Activated CD4-positive, alpha-beta T cell treated with anti-CD3 and anti-CD28 coated beads, Interleukin-2, amount 50 U/mL, for 16 hours (primary cell): ENCODE data around the gene EPHA3.
"Not testable (repeated sequence)": the region's sequence is repeated elsewhere in the genome, so short reads cannot be mapped to it uniquely, and the experiment has no call there.

ENCODE experiments used
- DNase-seq: peaks from one replicate; pipeline ENCODE4 v3.0.0-alpha.2; 2020

Gene EPHA3

GRCh38 chr3:89289574-89290190 lies 182.3 kb downstream of the EPHA3 start:
- no peak for DNase-seq

- no peak for DNase-seq
These were observed 189.8 kb downstream of the EPHA3 start for GRCh38 chr3:89297199-89297598.

- no peak for DNase-seq
These were observed 193.1 kb downstream of the EPHA3 start for GRCh38 chr3:89300526-89300925.

GRCh38 chr3:89300981-89301380 lies 193.6 kb downstream of the EPHA3 start:
- no peak for DNase-seq

GRCh38 chr3:89303701-89304100 lies 196.3 kb downstream of the EPHA3 start:
- no peak for DNase-seq

- no peak for DNase-seq
These were observed 199.1 kb downstream of the EPHA3 start for GRCh38 chr3:89306540-89306939.

- no peak for DNase-seq
These were observed 204.2 kb downstream of the EPHA3 start for GRCh38 chr3:89311581-89311980.

- DNase-seq: no peak
These were observed 204.7 kb downstream of the EPHA3 start for GRCh38 chr3:89312141-89312540.

- no peak for DNase-seq
These were observed 207.2 kb downstream of the EPHA3 start for GRCh38 chr3:89314454-89315098.

GRCh38 chr3:89315750-89316470 lies 208.5 kb downstream of the EPHA3 start:
- DNase-seq: no peak

GRCh38 chr3:89320186-89320585 lies 212.8 kb downstream of the EPHA3 start:
- no peak for DNase-seq

- DNase-seq: no peak
These were observed 219.6 kb downstream of the EPHA3 start for GRCh38 chr3:89326997-89327396.

- no peak for DNase-seq
These were observed 225.0 kb downstream of the EPHA3 start for GRCh38 chr3:89332386-89332785.

- no peak for DNase-seq
These were observed 225.4 kb downstream of the EPHA3 start for GRCh38 chr3:89332793-89333192.

GRCh38 chr3:89335693-89336092 lies 228.3 kb downstream of the EPHA3 start:
- DNase-seq: no peak

- no peak for DNase-seq
These were observed 233.0 kb downstream of the EPHA3 start for GRCh38 chr3:89340408-89340807.

GRCh38 chr3:89344076-89344475 lies 236.7 kb downstream of the EPHA3 start:
- no peak for DNase-seq

GRCh38 chr3:89350935-89351334 lies 243.5 kb downstream of the EPHA3 start:
- DNase-seq: not testable (repeated sequence)

- DNase-seq: no peak
These were observed 246.0 kb downstream of the EPHA3 start for GRCh38 chr3:89353465-89353864.

- DNase-seq: no peak
These were observed 250.9 kb downstream of the EPHA3 start for GRCh38 chr3:89358281-89358680.

- no peak for DNase-seq
These were observed 252.7 kb downstream of the EPHA3 start for GRCh38 chr3:89360156-89360555.

GRCh38 chr3:89362496-89362895 lies 255.1 kb downstream of the EPHA3 start:
- no peak for DNase-seq

- no peak for DNase-seq
These were observed 255.8 kb downstream of the EPHA3 start for GRCh38 chr3:89363171-89363570.

GRCh38 chr3:89364314-89364713 lies 256.9 kb downstream of the EPHA3 start:
- DNase-seq: no peak
